H1 (cell line): ENCODE data around the gene ATXN7. TPM values are rescaled to one million over a fixed set of nuclear protein-coding genes. Genes with fewer than 3 reads are reported as not detected.
A peak's percentile ranks its signal among the peaks of the same experiment; 100 is the strongest.

ENCODE experiments used
- CTCF ChIA-PET: fragments of 300-600 bp; sonication (Branson Sonifier 250); formaldehyde crosslinking; loops from one replicate; lab custom pipeline; 2021; ENCODE audit not compliant: partially characterized antibody; lab: Charles Lee
- POLR2A ChIA-PET: fragments of 300-600 bp; sonication (Branson Sonifier 250); formaldehyde crosslinking; loops from one replicate; lab custom pipeline; 2021; ENCODE audit warnings: inconsistent platforms; ENCODE audit not compliant: partially characterized antibody; lab: Charles Lee
- DNase-seq, 2 experiments: peaks; one replicate each; pipeline versions ENCODE4 v3.0.0 to v3.0.0-alpha.2; 2010 to 2022; ENCODE audit warnings: low spot score in 2 of 2, low read depth in 1 of 2, mixed read lengths in 1 of 2
- FAIRE-seq: peaks from 2 replicates; lab custom pipeline; 2011; peaks lifted over from hg19 to GRCh38; lab: Jason Lieb, UNC
- H2AFZ ChIP-seq: 2 replicates; pipeline ENCODE4 v1.8.1; 2012; ENCODE audit warnings: low read length, inconsistent platforms
- H2AK5ac ChIP-seq: 2 replicates; pipeline ENCODE4 v1.6.1; 2013; ENCODE audit warnings: low read depth, low read length
- H2BK120ac ChIP-seq: replicated peaks from 2 replicates; pipeline ENCODE3; 2013; ENCODE audit warnings: low read depth, low read length, inconsistent platforms
- H2BK12ac ChIP-seq: 2 replicates; pipeline ENCODE4 v1.6.1; 2013; ENCODE audit warnings: low read depth, low read length
- H2BK15ac ChIP-seq: 2 replicates; pipeline ENCODE4 v1.6.1; 2013; ENCODE audit warnings: low read length
- H2BK20ac ChIP-seq: 2 replicates; pipeline ENCODE4 v1.6.1; 2013; ENCODE audit warnings: low read length
- H2BK5ac ChIP-seq: 2 replicates; pipeline ENCODE4 v1.6.1; 2013; ENCODE audit warnings: low read depth, low read length
- H3K14ac ChIP-seq: 2 replicates; pipeline ENCODE4 v1.6.1; 2013; ENCODE audit warnings: inconsistent platforms; ENCODE audit not compliant: insufficient read length
- H3K18ac ChIP-seq: 2 replicates; pipeline ENCODE4 v1.6.1; 2013; ENCODE audit warnings: low read length; ENCODE audit errors: extremely low read depth
- H3K23ac ChIP-seq: 2 replicates; pipeline ENCODE4 v1.6.1; 2013; ENCODE audit warnings: inconsistent platforms; ENCODE audit not compliant: insufficient read length
- H3K23me2 ChIP-seq: 2 replicates; pipeline ENCODE4 v1.6.1; 2013; ENCODE audit warnings: low read depth, low read length
- H3K27ac ChIP-seq: 2 replicates; pipeline ENCODE4 v1.6.1; 2011; ENCODE audit warnings: low read depth, low read length, inconsistent platforms
- H3K27me3 ChIP-seq, 4 experiments: replicated peaks in 1 of 4; 1 replicate in 1 of 4; 2 replicates in 3 of 4; pipeline versions ENCODE4 v1.6.1 to v1.8.1; 2011 to 2013; ENCODE audit warnings: low read length in 3 of 4, mild to moderate bottlenecking in 3 of 4, inconsistent platforms in 2 of 4, mixed read lengths in 2 of 4, moderate library complexity in 1 of 4; ENCODE audit not compliant: control insufficient read depth in 3 of 4, insufficient read depth in 3 of 4; ENCODE audit errors: extremely low read depth in 1 of 4
- H3K36me3 ChIP-seq, 4 experiments: 2 replicates each; pipeline versions ENCODE4 v1.6.1 to v1.8.1; 2011 to 2013; ENCODE audit warnings: mild to moderate bottlenecking in 4 of 4, low read length in 3 of 4, moderate library complexity in 2 of 4, control low read depth in 1 of 4, inconsistent platforms in 1 of 4; ENCODE audit not compliant: insufficient read depth in 4 of 4, control insufficient read depth in 2 of 4
- H3K4ac ChIP-seq: replicated peaks from 2 replicates; pipeline ENCODE3; 2013; ENCODE audit warnings: low read length, low read depth, mixed read lengths, inconsistent platforms; ENCODE audit not compliant: insufficient read length
- H3K4me1 ChIP-seq, 4 experiments: replicated peaks in 1 of 4; 1 replicate in 1 of 4; 2 replicates in 3 of 4; pipeline versions ENCODE4 v1.6.1 to v1.8.1; 2011 to 2013; ENCODE audit warnings: low read length in 3 of 4, inconsistent platforms in 2 of 4, mixed read lengths in 1 of 4; ENCODE audit not compliant: insufficient read depth in 4 of 4, control insufficient read depth in 3 of 4
- H3K4me2 ChIP-seq, 2 experiments: 2 replicates each; pipeline versions ENCODE4 v1.6.1 to v1.8.1; 2011 to 2013; ENCODE audit warnings: low read depth in 2 of 2, low read length in 2 of 2, control low read depth in 1 of 2, inconsistent platforms in 1 of 2, mild to moderate bottlenecking in 1 of 2; ENCODE audit not compliant: insufficient read depth in 1 of 2
- H3K4me3 ChIP-seq, 4 experiments: fragments of 200-600, 300-600 bp in 1 of 4; sonication (generic), shearing (Covaris generic), sonication (Bioruptor Twin) in 1 of 4; 2 replicates each; pipeline versions ENCODE4 v1.5.1 to v1.8.1; 2011 to 2016; ENCODE audit warnings: low read length in 4 of 4, low read depth in 3 of 4, control low read depth in 2 of 4, inconsistent platforms in 2 of 4, mild to moderate bottlenecking in 2 of 4, mixed read lengths in 1 of 4, moderate library complexity in 1 of 4; ENCODE audit not compliant: insufficient read depth in 2 of 4; ENCODE audit errors: extremely low read depth in 1 of 4
- H3K56ac ChIP-seq: replicated peaks from 2 replicates; pipeline ENCODE3; 2013; ENCODE audit warnings: low read depth, mild to moderate bottlenecking, mixed read lengths, low read length, inconsistent platforms; ENCODE audit not compliant: insufficient read length
- H3K79me1 ChIP-seq: 2 replicates; pipeline ENCODE4 v1.6.1; 2013; ENCODE audit warnings: low read depth, low read length, control low read depth
- H3K79me2 ChIP-seq, 2 experiments: 2 replicates each; pipeline versions ENCODE4 v1.6.1 to v1.8.1; 2012 to 2013; ENCODE audit warnings: low read length in 2 of 2, mild to moderate bottlenecking in 2 of 2, inconsistent platforms in 1 of 2; ENCODE audit not compliant: insufficient read depth in 2 of 2, control insufficient read depth in 1 of 2
- H3K9ac ChIP-seq, 4 experiments: replicated peaks in 1 of 4; 1 replicate in 1 of 4; 2 replicates in 3 of 4; pipeline versions ENCODE4 v1.6.1 to v1.8.1; 2011 to 2013; ENCODE audit warnings: low read depth in 3 of 4, low read length in 3 of 4, control low read depth in 2 of 4, mild to moderate bottlenecking in 2 of 4, moderate library complexity in 2 of 4, inconsistent platforms in 1 of 4; ENCODE audit errors: extremely low read depth in 1 of 4
- H3K9me3 ChIP-seq, 2 experiments: 2 replicates each; pipeline versions ENCODE4 v1.6.1 to v1.8.1; 2012 to 2013; ENCODE audit warnings: mild to moderate bottlenecking in 2 of 2, moderate library complexity in 2 of 2, control low read depth in 1 of 2, inconsistent platforms in 1 of 2, low read depth in 1 of 2, low read length in 1 of 2, mixed read lengths in 1 of 2; ENCODE audit not compliant: insufficient read depth in 2 of 2
- H4K20me1 ChIP-seq, 2 experiments: replicated peaks in 1 of 2; 2 replicates each; pipeline versions ENCODE3 to v1.8.1; 2011 to 2013; ENCODE audit warnings: inconsistent platforms in 2 of 2, low read length in 2 of 2, mild to moderate bottlenecking in 1 of 2; ENCODE audit not compliant: insufficient read depth in 2 of 2, control insufficient read depth in 1 of 2
- H4K5ac ChIP-seq: 2 replicates; pipeline ENCODE4 v1.6.1; 2013; ENCODE audit warnings: low read length, low read depth, mixed read lengths, inconsistent platforms; ENCODE audit not compliant: insufficient read length
- H4K8ac ChIP-seq: 2 replicates; pipeline ENCODE4 v1.8.0; 2013; ENCODE audit warnings: mild to moderate bottlenecking, moderate library complexity, low read length, inconsistent platforms; ENCODE audit not compliant: insufficient read depth; ENCODE audit errors: extremely low read depth
- H4K91ac ChIP-seq: replicated peaks from 2 replicates; pipeline ENCODE3; 2013; ENCODE audit warnings: low read length, mixed read lengths, inconsistent platforms; ENCODE audit not compliant: insufficient read length
- TAF7 ChIP-seq: optimal IDR thresholded peaks from 2 replicates; pipeline ENCODE3; 2011; ENCODE audit warnings: low read depth, mild to moderate bottlenecking, inconsistent platforms, low read length, moderate library complexity, borderline replicate concordance
- YY1 ChIP-seq: IDR thresholded peaks from 2 replicates; pipeline ENCODE4 v1.6.1; 2011; ENCODE audit warnings: low read depth, mild to moderate bottlenecking, low read length
- WGBS, 2 experiments: shearing (Covaris generic) in 1 of 2; methylation state at CpG; one replicate each; pipeline versions ENCODE4 v1.1.6 to v1.1.7; 2013 to 2015; ENCODE audit warnings: low lambda C conversion rate in 2 of 2, mixed read lengths in 2 of 2, inconsistent platforms in 1 of 2, low coverage in 1 of 2, missing lambda C conversion rate in 1 of 2; ENCODE audit not compliant: insufficient replicate concordance in 2 of 2, insufficient coverage in 1 of 2, insufficient read length in 1 of 2; ENCODE audit errors: extremely low coverage in 1 of 2, missing lambda C conversion rate in 1 of 2; 5-methylcytosine and 5-hydroxymethylcytosine counted together
- long read RNA-seq, 2 experiments: library from RNA in 1 of 2; library from capped mRNA in 1 of 2; stranded (forward); transcript quantifications; one replicate each; pipeline ENCODE4 v2.0.0, GENCODE V29; 2021; ENCODE audit warnings: inconsistent platforms in 1 of 2
- polyA minus RNA-seq, 3 experiments: library from RNA; depleted of rRNA, polyadenylated mRNA; stranded (reverse); fragments of >200 nt; gene quantifications; 1 replicate in 2 of 3; 2 replicates in 1 of 3; pipeline ENCODE4 v1.2.3, GENCODE V29; 2011
- polyA plus RNA-seq, 7 experiments: library from polyadenylated mRNA; depleted of rRNA in 3 of 7; stranded (reverse) in 5 of 7; unstranded in 2 of 7; fragments of >200 nt in 5 of 7; fragments of 200-250 nt in 2 of 7; gene quantifications; 1 replicate in 5 of 7; 2 replicates in 1 of 7; 4 replicates in 1 of 7; pipeline versions ENCODE4 v1.2.1 to v1.2.3, GENCODE V29; 2011 to 2013; ENCODE audit warnings: missing spikeins in 2 of 7, mixed read lengths in 2 of 7
- total RNA-seq: library from RNA; stranded (reverse); fragmentation: NEBNext Ultra II Directional; extraction: Animal tissue kit (Norgen Biotek cat#: 25700); gene quantifications from 2 replicates; pipeline ENCODE4 v1.2.1, GENCODE V29; 2021
- TF ChIP-seq, protein P1 (sequence below): IDR thresholded peaks from 2 replicates; pipeline ENCODE4 v1.6.1; 2012; ENCODE audit warnings: inconsistent platforms

Gene ATXN7, protein sequence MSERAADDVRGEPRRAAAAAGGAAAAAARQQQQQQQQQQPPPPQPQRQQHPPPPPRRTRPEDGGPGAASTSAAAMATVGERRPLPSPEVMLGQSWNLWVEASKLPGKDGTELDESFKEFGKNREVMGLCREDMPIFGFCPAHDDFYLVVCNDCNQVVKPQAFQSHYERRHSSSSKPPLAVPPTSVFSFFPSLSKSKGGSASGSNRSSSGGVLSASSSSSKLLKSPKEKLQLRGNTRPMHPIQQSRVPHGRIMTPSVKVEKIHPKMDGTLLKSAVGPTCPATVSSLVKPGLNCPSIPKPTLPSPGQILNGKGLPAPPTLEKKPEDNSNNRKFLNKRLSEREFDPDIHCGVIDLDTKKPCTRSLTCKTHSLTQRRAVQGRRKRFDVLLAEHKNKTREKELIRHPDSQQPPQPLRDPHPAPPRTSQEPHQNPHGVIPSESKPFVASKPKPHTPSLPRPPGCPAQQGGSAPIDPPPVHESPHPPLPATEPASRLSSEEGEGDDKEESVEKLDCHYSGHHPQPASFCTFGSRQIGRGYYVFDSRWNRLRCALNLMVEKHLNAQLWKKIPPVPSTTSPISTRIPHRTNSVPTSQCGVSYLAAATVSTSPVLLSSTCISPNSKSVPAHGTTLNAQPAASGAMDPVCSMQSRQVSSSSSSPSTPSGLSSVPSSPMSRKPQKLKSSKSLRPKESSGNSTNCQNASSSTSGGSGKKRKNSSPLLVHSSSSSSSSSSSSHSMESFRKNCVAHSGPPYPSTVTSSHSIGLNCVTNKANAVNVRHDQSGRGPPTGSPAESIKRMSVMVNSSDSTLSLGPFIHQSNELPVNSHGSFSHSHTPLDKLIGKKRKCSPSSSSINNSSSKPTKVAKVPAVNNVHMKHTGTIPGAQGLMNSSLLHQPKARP
- total RNA-seq = 15.5 and 18.0 TPM in 2 replicates
- polyA plus RNA-seq (2011; rRNA removed) = 16.8 and 17.1 TPM in 2 replicates
- 10.8 TPM for polyA plus RNA-seq (2011; cell fraction: cytosol; rRNA removed)
- 46.4 TPM for polyA plus RNA-seq (2011; cell fraction: nucleus; rRNA removed)
- 4.7 to 10.0 TPM (median 7.5 TPM) in 4 replicates for polyA plus RNA-seq (2012, experiment 1 of 2)
- polyA plus RNA-seq (2012, experiment 2 of 2) = 1.00 TPM
- polyA plus RNA-seq (2013, experiment 1 of 2) = 11.5 TPM
- polyA plus RNA-seq (2013, experiment 2 of 2) = 9.5 TPM
- 63.0 and 89.5 TPM in 2 replicates for polyA minus RNA-seq (2011; rRNA and poly(A)+ RNA removed)
- 17.6 TPM for polyA minus RNA-seq (2011; cell fraction: cytosol; rRNA and poly(A)+ RNA removed)
- 96.8 TPM for polyA minus RNA-seq (2011; cell fraction: nucleus; rRNA and poly(A)+ RNA removed)
- long read RNA-seq, experiment 1, partial matches to known transcripts = 0 of 4 reads
- long read RNA-seq, experiment 1, other reads (novel, unspliced or antisense) = 3 of 4 reads
- long read RNA-seq, experiment 2, partial matches to known transcripts = 0 of 1 reads
- long read RNA-seq, experiment 2, other reads (novel, unspliced or antisense) = 0 of 1 reads

DNA sequence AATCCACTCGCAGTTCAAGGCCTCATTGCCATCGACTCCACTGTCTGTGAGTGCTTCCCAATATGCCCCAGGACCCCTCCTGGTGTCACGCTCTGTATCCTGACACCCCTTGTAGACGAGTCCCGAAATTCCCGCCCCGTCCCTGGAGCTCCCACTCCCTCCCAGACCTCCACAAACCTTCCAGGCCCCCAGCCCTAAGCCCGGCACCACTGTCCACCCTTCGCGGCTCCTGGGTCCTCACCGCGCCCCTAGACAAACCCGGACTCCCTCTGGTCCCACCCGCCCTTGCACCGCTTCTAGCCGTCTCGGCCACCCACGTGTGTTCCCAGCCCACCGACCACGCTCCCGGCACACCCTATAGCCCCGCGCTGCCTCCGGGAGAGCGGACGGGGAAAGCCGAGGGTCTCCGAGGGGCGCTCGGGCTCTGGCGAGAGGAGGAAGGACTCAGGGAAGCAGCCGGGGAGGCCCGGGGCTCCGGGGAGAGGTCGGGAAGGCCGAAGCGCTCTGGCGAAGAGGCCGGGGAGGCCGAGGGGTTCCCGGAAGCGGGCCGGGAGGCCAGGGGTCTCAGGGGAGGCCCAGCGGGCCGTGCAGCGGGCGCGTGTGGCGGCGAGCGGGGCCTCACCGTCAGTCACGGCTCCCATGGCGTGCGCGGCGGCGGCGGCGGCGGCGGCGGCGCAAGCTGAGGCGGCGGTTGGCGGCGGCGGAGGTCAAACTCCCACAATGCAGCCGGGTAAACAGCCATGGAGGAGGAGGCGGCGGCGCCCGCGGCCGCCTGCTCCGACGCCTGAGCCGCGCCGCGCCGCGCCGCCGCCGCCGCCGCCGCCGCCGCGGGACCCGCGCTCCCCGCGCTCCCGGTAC, at the start of gene ATXN7, which contains the start of gene THOC7:
ATXN7 (plus strand) TSS at position 718 of the 858 bp plus-strand sequence. CDS start 48,732 bp downstream, outside the sequence.
THOC7 (minus strand) TSS at position 656 of the 858 bp plus-strand sequence; CDS start at position 641, 15 bp downstream.
- peak within 1 kb of the TSS; percentile 96 for H4K8ac ChIP-seq
- FAIRE-seq (no peak), DNase-seq (peak in 1 of 2 experiments; percentile 80)
- peaks cover 0 to 56% of the 10 kb centered on the region in 2 experiments; a peak in 2 of 4 replicates for H3K79me2 ChIP-seq
- H2AK5ac ChIP-seq = peak within 1 kb of the TSS; percentile 42; the same call in 1 of the 2 replicates
- H3K18ac ChIP-seq = peak within 1 kb of the TSS; percentile 99
- H3K27me3 ChIP-seq = no peaks in the 10 kb centered on the region
- WGBS, 2 experiments = 3 to 100% methylated on average over 1 to 32 of the region's 98 CpGs
- H4K20me1 ChIP-seq = no peaks in the 10 kb centered on the region
- peak within 1 kb of the TSS; percentile 65 to 93 (median 82) for H3K9ac ChIP-seq
- H3K23ac ChIP-seq = no peak within 1 kb of the TSS
- no peak within 1 kb of the TSS for H3K14ac ChIP-seq
- H2BK20ac ChIP-seq = no peak within 1 kb of the TSS
- peaks cover 3% of the 10 kb centered on the region; the same call in 1 of the 2 replicates for H3K79me1 ChIP-seq
- POLR2A ChIA-PET = interaction anchor here (0.6 to 1.6 kb wide), 6 partner anchors 12 to 1097 kb away, joined by 3 to 6 read pairs (median 3); no protein-coding TSS in a partner anchor
- H3K4me1 ChIP-seq = peaks cover 5 to 24% (median 11%) of the 10 kb centered on the region in 4 experiments
- peak within 1 kb of the TSS; percentile 87 to 98 for H3K4me2 ChIP-seq
- peak within 1 kb of the TSS; percentile 56; the same call in 1 of the 2 replicates for H2AFZ ChIP-seq
- peak within 1 kb of the TSS; percentile 73 for H4K5ac ChIP-seq
- peak within 1 kb of the TSS; percentile 73 to 97 (median 84) for H3K4me3 ChIP-seq
- H3K56ac ChIP-seq = peak within 1 kb of the TSS; percentile 85
- H3K9me3 ChIP-seq = no peaks in the 10 kb centered on the region
- no peaks in the 10 kb centered on the region for H3K36me3 ChIP-seq
- CTCF ChIA-PET = interaction anchor here (0.6 kb wide), 1 partner anchor 382 kb away, joined by 3 read pairs; no protein-coding TSS in a partner anchor
- H2BK120ac ChIP-seq = peak within 1 kb of the TSS; percentile 12
- no peak within 1 kb of the TSS for H3K4ac ChIP-seq
- H2BK12ac ChIP-seq = 0 out of 2 replicates have a peak within 1 kb of the TSS, but pooled peaks have one; percentile 50
- peaks cover 6% of the 10 kb centered on the region for H3K23me2 ChIP-seq
- peak within 1 kb of the TSS; percentile 84 for H3K27ac ChIP-seq
- peak within 1 kb of the TSS; percentile 66 for H4K91ac ChIP-seq
- peak within 1 kb of the TSS; percentile 80 for H2BK5ac ChIP-seq
- H2BK15ac ChIP-seq = no peak within 1 kb of the TSS
- peak; percentile 45 for TF ChIP-seq TAF7
- TF ChIP-seq YY1 = 0 out of 2 replicates have a peak, but pooled peaks have one; percentile 16
- TF ChIP-seq, protein P1, sequence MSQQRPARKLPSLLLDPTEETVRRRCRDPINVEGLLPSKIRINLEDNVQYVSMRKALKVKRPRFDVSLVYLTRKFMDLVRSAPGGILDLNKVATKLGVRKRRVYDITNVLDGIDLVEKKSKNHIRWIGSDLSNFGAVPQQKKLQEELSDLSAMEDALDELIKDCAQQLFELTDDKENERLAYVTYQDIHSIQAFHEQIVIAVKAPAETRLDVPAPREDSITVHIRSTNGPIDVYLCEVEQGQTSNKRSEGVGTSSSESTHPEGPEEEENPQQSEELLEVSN = 0 out of 2 replicates have a peak, but pooled peaks have one; percentile 16
